K562 (cell line): ENCODE measurements around the gene SPATA24. TPM values are rescaled to one million over a fixed set of nuclear protein-coding genes. Genes with fewer than 3 reads are reported as not detected.

Experiments used
- FOSL1 ChIP-seq: fragments of 200-800 bp; sonication (Bioruptor generic); conservative IDR thresholded peaks from 2 replicates; pipeline ENCODE4 v1.6.1; 2016; ENCODE audit warnings: missing genetic modification characterization, missing compliant biosample characterization
- FOXK2 ChIP-seq, 2 experiments: fragments of 450-650 bp; IDR thresholded peaks in 1 of 2; conservative IDR thresholded peaks in 1 of 2; 2 replicates each; pipeline ENCODE4 v1.6.1; 2016; ENCODE audit warnings: low read depth in 2 of 2, mild to moderate bottlenecking in 1 of 2
- KAT7 ChIP-seq: sonication (generic); formaldehyde crosslinking; IDR thresholded peaks from 2 replicates; pipeline ENCODE4 v1.8.0; 2022; ENCODE audit warnings: missing genetic modification reagents, mild to moderate bottlenecking, borderline replicate concordance
- KLF10 ChIP-seq: fragments of 250-450 bp; sonication (Bioruptor Pico); IDR thresholded peaks from 2 replicates; pipeline ENCODE4 v1.6.1; 2021; ENCODE audit warnings: matching md5 sums
- MCM3 ChIP-seq: fragments of 450-650 bp; IDR thresholded peaks from 2 replicates; pipeline ENCODE4 v1.6.1; 2016
- MNT ChIP-seq, 2 experiments: fragments of 450-650 bp; conservative IDR thresholded peaks; 2 replicates each; pipeline ENCODE4 v1.6.1; 2017; ENCODE audit warnings: mild to moderate bottlenecking in 2 of 2, moderate library complexity in 2 of 2
- MYC ChIP-seq, 2 experiments: fragments of 250-450 bp in 1 of 2; sonication (Bioruptor Pico) in 1 of 2; IDR thresholded peaks; 2 replicates each; pipeline versions ENCODE4 v1.5.1 to v1.6.1; 2012 to 2021; ENCODE audit warnings: low read depth in 2 of 2, borderline replicate concordance in 1 of 2, improper control_type of control experiment in 1 of 2, low read length in 1 of 2, mild to moderate bottlenecking in 1 of 2, moderate library complexity in 1 of 2
- RREB1 ChIP-seq: fragments of 250-450 bp; sonication (Bioruptor Pico); IDR thresholded peaks from 2 replicates; pipeline ENCODE4 v1.4.0; 2020
- SMARCA4 ChIP-seq: fragments of 450-650 bp; IDR thresholded peaks from 2 replicates; pipeline ENCODE4 v1.6.1; 2016
- ZC3H8 ChIP-seq: fragments of 450-650 bp; IDR thresholded peaks from 2 replicates; pipeline ENCODE4 v1.6.1; 2017
- ZNF395 ChIP-seq: fragments of 200-800 bp; sonication (Bioruptor generic); IDR thresholded peaks from 2 replicates; pipeline ENCODE4 v1.6.1; 2017; ENCODE audit warnings: missing genetic modification characterization, missing compliant biosample characterization
- ZNF592 ChIP-seq: fragments of 450-650 bp; IDR thresholded peaks from 2 replicates; pipeline ENCODE4 v1.6.1; 2017; ENCODE audit warnings: antibody characterized with exemption, mild to moderate bottlenecking
- polyA plus RNA-seq, 8 experiments: library from polyadenylated mRNA; depleted of rRNA in 4 of 8; stranded (reverse) in 5 of 8; unstranded in 3 of 8; fragments of >200 nt; fragmentation: Nextera tagmentation in 2 of 8; fragmentation: Illumina TruSeq in 1 of 8; extraction: Ambion mirVana in 2 of 8; extraction: Trizol in 1 of 8; gene quantifications; 2 replicates each; pipeline versions ENCODE4 v1.2.1 to v1.2.3, GENCODE V29; 2011 to 2014; ENCODE audit warnings: inconsistent platforms in 1 of 8, missing spikeins in 1 of 8
- total RNA-seq, 7 experiments: library from RNA; depleted of rRNA in 6 of 7; stranded (reverse); fragments of >200 nt in 6 of 7; fragmentation: Illumina TruSeq in 2 of 7; extraction: Trizol in 2 of 7; gene quantifications; 2 replicates each; pipeline versions ENCODE4 v1.2.1 to v1.2.3, GENCODE V29; 2011 to 2021; ENCODE audit warnings: low replicate concordance in 1 of 7

SPATA24 gene
- total and polyA plus RNA-seq, 9 of the 15 experiments (the other 6 are each of a cell fraction or from before 2014, with no cell fraction given): 4.1 to 12.6 (median 8.0) TPM

- TF ChIP-seq ZNF592 (peak; percentile 52; the same call in 1 of the 2 replicates), KLF10 (no peak), ZNF395 (no peak), ZC3H8 (no peak), RREB1 (CRISPR knock-in tag) (0 out of 2 replicates have a peak, but pooled peaks have one; percentile 8), MYC (IDR thresholded peaks at IDR 0.05; ENCODE audit: low read depth, low read length) (peak; percentile 74), MYC (CRISPR knock-in tag; IDR thresholded peaks at IDR 0.05; ENCODE audit: borderline replicate concordance, low read depth) (no peak), FOSL1 (tag) (0 out of 2 replicates have a peak, but pooled peaks have one; percentile 36), MCM3 (no peak), SMARCA4 (0 out of 2 replicates have a peak, but pooled peaks have one; percentile 39), KAT7 (CRISPR knock-in tag) (0 out of 2 replicates have a peak, but pooled peaks have one; percentile 26), MNT (conservative IDR thresholded peaks at IDR 0.05) (peak in 1 of 2 experiments; percentile 55; a peak in 1 of 4 replicates), FOXK2 (conservative IDR thresholded peaks at IDR 0.05 in 1 of 2, IDR thresholded peaks at IDR 0.05 in 1 of 2; ENCODE audit: low read depth in 2 of 2) (peak in 1 of 2 experiments; percentile 35; a peak in 1 of 4 replicates)
Measured at GRCh38 chr5:139385061-139386049, 18.5 kb downstream of the SPATA24 start (continued).
